ENCODE data around the gene SYCP2.

DNA sequence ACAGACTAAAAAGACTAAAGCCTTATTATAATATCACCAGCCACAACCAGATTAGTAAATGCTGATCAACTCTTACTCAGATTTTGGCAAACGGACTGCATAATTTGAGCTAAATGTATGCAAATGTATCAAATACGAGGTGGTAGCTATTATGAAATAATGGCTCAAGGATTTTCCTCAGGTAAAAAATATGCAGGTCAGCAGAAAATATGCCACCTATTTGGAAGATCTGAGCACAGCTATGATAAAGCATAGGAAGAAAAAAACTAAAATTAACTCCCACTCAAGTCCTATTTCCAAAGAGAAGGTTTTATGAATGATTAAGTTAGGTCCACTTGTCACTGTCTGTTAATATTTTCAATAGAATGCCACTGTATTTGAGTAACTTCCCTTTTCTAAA lies 22.4 kb downstream of the SYCP2 start:
- TF ChIP-seq, protein P1, sequence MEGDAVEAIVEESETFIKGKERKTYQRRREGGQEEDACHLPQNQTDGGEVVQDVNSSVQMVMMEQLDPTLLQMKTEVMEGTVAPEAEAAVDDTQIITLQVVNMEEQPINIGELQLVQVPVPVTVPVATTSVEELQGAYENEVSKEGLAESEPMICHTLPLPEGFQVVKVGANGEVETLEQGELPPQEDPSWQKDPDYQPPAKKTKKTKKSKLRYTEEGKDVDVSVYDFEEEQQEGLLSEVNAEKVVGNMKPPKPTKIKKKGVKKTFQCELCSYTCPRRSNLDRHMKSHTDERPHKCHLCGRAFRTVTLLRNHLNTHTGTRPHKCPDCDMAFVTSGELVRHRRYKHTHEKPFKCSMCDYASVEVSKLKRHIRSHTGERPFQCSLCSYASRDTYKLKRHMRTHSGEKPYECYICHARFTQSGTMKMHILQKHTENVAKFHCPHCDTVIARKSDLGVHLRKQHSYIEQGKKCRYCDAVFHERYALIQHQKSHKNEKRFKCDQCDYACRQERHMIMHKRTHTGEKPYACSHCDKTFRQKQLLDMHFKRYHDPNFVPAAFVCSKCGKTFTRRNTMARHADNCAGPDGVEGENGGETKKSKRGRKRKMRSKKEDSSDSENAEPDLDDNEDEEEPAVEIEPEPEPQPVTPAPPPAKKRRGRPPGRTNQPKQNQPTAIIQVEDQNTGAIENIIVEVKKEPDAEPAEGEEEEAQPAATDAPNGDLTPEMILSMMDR (conservative IDR thresholded peaks at IDR 0.05 in 1 of 2, IDR thresholded peaks at IDR 0.05 in 1 of 2; ENCODE audit: extremely low read depth in 1 of 2, insufficient read depth in 1 of 2, low read depth in 1 of 2, low read length in 2 of 2): no peak
- no peak for TF ChIP-seq EZH2 (IDR thresholded peaks at IDR 0.05; ENCODE audit: borderline replicate concordance, low read length)

All from mammary epithelial cell (primary cell).